Measurements from ENCODE around the gene RASSF1.

RASSF1 gene

GRCh38 chr3:50341996-50342650 lies 1.5 kb upstream of the RASSF1 start:
- no peak for DNase-seq

GRCh38 chr3:50341537-50341936 lies 901 bp upstream of the RASSF1 start:
- DNase-seq, result no peak

- no peak for DNase-seq
Measured at GRCh38 chr3:50340147-50340447, 539 bp downstream of the RASSF1 start.

- no peak for DNase-seq
Measured at GRCh38 chr3:50339485-50340146, 1.0 kb downstream of the RASSF1 start.

- DNase-seq, result no peak
Measured at GRCh38 chr3:50338965-50339364, 1.7 kb downstream of the RASSF1 start.

- DNase-seq, result peak; percentile 100
Measured at GRCh38 chr3:50337175-50337861, 3.3 kb downstream of the RASSF1 start.

GRCh38 chr3:50336452-50337174 lies 4.0 kb downstream of the RASSF1 start:
- no peak for DNase-seq

GRCh38 chr3:50334339-50335075 lies 6.1 kb downstream of the RASSF1 start:
- no peak for DNase-seq

- DNase-seq, result peak; percentile 38
Measured at GRCh38 chr3:50333744-50334328, 6.8 kb downstream of the RASSF1 start.

GRCh38 chr3:50331364-50331907 lies 9.2 kb downstream of the RASSF1 start:
- no peak for DNase-seq

- DNase-seq, result no peak
Measured at GRCh38 chr3:50330330-50330729, 10.3 kb downstream of the RASSF1 start.

GRCh38 chr3:50327943-50328691 lies 12.5 kb downstream of the RASSF1 start, which contains the start of gene TUSC2:
Gene TUSC2, minus strand, starts transcription at chr3:50328223. Its CDS starts 124 bp downstream, at chr3:50328099.
- peak; percentile 97 for DNase-seq

GRCh38 chr3:50327129-50327528 lies 13.5 kb downstream of the RASSF1 start:
- no peak for DNase-seq

- no peak for DNase-seq
Measured at GRCh38 chr3:50326182-50326541, 14.5 kb downstream of the RASSF1 start.

- DNase-seq, result no peak
Measured at GRCh38 chr3:50325497-50326181, 15.0 kb downstream of the RASSF1 start.

- no peak for DNase-seq
Measured at GRCh38 chr3:50325113-50325480, 15.5 kb downstream of the RASSF1 start.

- DNase-seq, result peak; percentile 71
Measured at GRCh38 chr3:50324351-50325112, 16.1 kb downstream of the RASSF1 start.

GRCh38 chr3:50323614-50324199 lies 16.9 kb downstream of the RASSF1 start:
- no peak for DNase-seq

- no peak for DNase-seq
Measured at GRCh38 chr3:50323092-50323600, 17.5 kb downstream of the RASSF1 start.

Measured in activated CD4-positive, alpha-beta T cell treated with anti-CD3 and anti-CD28 coated beads, Interleukin-10, Interleukin-2, amounts not matched to agents 100 ng/mL and 50 ng/mL, durations not matched to agents 16 hours and 8 hours (primary cell).